NCI-H2171 (cell line): ENCODE measurements around the gene SLC6A12.

Experiments
- DNase-seq: peaks from one replicate; lab custom pipeline; 2025; lab: John Stamatoyannopoulos, UW

SLC6A12 gene

DNA sequence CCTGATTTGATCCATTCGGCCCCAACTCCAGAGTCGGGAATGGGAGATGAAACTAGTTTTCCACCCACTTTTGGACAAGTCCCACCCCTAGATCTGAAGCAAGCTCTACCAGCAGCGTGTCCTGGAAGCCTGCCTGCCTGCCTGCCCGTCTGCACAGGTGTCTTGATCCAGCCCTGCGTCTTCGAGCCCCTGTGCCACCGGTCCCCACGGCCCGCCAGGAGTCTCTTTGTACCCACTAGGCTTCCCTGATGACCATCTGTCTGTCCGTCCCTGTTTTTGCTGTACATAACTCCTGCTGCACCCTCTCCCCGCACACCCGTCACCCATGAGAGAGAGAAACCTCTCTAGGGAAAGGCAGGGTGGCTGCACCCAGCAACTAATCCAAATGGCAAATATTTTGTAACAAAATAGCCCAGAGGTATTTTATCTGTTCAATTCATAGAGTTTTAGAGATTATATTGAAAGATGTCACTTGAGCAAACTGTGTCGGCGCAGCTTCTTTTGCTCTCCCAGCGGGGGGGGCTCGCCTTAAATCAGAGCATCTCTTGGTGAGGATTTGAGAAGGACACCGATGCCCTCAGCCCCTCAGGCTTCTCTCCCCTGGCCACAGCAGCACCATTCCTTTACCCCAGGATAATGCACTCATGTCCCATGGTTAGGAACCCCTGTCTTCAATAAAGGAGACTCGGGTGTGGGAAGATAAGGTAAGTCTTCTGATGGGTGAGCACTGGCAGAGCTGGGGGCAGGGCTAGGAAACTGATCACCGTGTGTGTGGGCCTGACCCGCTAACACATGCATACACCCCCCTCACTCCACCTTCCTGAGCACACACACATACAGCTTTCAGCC is 35.8 kb downstream of the SLC6A12 start:
- no peak for DNase-seq

DNA sequence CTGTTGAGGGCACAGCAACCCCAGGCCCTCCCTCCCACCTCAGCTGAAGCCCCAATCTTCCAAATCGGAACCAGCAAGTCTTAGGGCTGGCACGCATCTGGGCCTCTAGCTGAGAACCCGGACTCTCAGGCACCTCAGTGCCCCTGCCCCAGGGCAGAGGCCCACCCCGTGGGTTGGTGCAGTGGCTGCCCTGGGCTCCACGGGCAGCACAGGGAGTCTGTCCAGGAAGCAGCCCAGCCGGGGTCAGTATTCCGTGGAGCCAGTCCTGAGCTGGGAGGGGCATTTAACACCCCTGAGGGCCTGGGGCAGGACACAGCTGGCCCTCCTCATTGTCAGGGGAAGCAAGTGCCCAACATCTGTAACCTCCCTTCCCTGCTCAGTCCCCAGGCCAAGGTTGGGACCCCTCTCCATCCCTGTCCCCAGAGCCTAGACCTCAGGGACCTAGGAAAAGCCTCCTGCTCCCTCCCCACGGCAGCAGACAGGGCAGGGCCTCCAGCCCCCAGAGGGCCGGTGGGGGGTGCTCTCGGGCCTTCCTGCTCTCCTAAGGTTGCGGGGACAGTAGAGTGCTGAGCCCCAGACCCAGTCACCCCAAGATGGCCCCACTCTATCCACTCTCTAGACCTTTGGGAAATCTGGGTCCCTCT is 36.5 kb downstream of the SLC6A12 start:
- DNase-seq = no peak

DNA sequence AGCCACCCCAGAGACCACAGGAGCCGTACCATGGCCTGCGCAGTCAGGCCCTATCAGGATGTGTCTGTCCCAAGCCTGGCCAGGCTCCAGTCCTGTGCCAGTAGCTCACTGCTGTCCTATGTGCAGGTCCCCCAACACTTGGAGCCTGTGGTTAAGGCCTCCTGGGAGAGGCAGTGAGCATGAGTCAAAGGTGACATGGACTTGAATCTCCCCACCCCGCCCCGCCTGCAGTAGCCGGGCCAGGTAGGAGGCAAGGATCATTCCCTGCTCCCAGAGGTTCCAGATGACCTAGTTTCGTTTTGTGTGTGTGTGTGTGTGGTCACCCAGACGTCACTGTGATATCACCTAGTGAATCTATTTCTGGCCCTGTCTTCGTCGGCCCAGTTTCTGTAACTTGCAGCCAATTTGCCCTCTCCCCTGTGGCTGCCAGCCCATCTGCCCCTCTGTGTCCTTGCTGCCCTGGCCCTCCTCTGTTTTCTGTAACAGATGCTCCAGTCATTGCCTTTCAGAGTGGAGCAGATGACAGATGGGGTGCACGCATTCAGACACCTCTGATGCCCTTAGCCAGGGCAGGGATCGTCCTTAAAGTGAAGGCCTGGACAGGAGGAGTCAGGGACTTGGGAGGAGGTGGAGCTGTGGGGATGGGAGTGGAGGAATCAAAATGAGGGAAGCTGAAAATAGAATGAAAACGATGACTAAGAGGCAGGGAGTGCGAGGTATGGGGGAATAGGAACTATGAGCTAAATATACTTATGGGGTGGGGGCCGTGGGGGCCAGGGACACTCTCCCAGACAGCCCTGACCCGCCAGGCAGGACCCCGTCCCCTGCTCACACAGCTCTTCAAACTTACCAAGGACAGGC is 37.4 kb downstream of the SLC6A12 start:
- peak; percentile 97 for DNase-seq

DNA sequence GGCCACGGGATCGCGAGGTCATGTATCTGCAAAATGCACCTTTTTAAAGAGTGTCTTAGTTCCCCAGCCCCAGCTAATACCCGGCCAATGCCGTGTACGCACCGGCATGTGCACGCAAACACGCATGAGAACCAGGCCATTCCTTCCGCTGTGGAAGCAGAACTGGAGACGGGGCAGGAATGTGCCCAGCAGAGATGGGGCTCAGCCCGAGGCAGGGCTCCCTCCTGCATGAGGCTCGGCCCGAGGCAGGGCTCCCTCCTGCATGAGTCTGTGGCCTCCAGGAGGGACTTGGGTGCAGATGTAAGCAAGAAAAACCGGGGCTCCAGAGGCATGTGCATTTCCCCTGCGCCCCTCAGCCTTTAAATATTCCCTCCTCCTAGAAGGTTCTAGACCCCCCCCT is 38.2 kb downstream of the SLC6A12 start:
- no peak for DNase-seq

DNA sequence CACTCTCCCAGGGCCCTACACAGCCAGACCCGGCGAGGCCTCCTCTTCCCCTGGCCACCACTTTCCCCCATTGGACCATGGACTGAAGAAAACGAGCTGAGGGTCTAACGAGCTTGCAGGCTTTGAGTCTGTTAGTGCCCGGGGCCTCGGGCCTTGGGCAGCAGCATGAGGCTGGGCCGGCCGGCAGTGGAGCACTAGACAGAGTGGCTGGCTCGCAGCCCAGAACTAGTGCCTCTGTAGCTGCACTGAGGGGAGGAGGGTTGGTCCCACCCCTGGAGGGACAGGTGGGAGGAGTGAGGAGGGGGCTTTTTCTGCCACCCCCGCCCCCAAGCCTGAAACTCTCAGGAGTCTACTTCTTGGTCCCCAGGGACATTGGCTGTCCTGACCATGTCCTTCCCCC is 38.7 kb downstream of the SLC6A12 start:
- peak; percentile 61 for DNase-seq

DNA sequence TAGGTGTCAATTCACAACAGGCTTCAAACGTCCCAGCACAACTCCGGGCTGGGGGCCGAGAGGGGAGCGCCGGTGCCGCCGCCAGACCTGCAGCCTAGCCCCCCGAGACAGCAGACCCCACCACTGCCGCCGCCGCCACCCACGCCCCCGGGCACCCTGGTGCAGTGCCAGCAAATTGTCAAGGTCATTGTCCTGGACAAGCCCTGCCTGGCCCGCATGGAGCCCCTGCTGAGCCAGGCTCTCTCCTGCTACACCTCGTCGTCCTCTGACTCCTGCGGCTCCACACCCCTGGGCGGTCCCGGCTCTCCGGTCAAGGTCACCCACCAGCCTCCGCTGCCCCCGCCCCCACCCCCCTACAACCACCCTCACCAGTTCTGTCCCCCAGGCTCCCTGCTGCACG is 39.4 kb downstream of the SLC6A12 start:
- no peak for DNase-seq

DNA sequence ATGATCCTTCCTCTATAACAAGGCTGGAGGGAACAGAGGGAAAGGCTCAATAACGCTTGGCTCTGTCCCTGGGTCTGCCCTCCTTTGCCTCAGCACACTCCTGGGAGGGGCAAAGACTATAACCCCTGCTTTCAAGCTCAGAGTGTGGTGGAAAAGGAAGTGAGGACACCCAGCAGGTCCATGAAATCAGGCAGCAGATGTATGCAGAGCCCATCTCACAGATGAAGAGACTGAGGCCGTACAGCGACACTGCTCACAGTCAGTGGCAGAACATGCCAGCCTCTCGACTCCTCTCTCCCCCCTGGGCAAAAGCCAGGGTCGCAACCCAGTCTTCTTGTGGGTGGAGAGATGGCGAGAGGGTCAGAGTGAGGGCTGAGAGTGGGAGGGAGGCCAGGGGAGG is 39.8 kb downstream of the SLC6A12 start:
- DNase-seq = no peak

DNA sequence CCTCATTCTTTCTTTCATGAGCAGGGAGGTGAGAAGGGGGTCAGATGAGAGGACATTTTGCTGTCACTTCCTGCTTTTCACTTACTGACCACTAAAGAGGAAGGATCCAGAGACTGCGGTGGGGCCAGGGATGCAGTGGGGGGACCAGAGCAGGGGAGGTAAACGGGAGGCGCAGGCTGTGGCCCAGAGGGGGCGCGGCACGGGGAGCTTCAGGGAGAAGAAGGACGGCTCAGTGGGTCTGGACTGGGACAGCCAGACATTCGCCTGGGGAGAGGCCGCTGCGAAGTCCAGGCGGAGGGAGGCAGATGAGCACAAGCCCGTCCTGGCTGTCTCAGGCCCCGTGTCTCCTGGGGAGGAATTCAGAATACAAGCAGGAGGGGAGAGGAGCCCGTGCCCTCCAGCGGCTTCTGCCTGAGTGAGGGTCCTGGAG is 41.2 kb downstream of the SLC6A12 start:
- DNase-seq = no peak

DNA sequence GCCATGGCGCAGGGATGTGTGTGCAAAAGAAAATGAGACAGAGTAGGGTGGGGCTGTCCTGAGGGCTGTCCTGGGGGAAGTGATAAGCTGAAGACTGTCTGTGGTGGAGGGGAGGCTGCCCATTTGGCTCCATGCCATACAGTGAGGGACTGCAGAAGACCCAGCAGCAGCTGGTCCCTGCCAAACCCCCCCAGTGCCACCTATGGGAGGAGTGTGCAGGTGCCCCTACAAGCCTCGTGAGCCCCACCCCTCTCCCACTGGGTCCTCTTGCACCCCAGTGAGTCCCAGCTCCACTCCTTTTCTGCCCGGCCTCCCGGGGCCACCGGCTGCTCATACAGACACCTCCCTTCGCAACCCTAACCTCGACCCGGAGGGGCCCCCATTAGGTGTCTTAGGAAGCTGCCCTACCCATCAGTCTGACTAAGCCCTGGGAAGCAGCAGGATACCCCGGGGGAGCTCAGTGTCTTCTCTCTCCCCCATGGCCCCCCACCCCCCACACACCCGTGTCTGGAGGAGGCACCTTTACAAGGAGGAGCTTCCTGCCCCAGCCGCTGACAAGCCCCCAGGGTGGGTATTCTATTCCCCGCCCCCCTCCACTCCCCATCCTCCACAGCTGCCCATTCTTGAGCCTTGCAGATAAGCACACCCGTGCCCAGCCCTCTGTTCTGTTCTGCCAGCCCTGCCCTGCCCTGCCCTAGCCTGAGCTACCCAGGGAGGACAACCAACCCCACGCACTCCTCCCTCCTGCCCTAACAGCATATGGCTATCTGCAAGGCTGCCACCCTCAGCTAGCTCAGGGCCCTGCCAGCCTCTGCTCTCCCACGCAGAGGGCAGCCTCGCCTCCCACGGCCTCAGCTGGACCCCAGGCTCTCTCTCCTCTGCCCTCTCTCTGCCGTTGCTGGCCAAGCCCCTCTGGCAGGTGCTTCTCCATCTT is 41.9 kb downstream of the SLC6A12 start:
- DNase-seq = no peak

DNA sequence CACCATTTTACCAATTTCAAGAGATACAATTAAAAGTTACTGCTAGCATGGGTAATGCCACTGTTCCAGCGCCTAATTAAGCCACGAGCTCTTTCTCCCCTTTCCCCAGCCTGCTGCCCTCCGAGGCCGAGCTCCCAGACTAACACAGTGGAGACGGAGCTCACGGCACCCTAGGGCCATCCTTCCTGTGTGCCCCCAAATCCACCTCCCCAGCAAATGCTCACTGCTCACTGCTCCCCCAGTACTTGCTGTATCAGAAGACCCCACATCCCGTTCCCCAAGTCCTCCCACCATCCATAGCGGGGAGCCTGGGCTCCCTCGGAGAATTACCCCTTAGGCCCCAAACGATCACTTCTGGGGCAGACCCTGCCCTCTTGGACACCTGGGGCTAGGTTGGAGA is 42.7 kb downstream of the SLC6A12 start:
- DNase-seq = no peak

DNA sequence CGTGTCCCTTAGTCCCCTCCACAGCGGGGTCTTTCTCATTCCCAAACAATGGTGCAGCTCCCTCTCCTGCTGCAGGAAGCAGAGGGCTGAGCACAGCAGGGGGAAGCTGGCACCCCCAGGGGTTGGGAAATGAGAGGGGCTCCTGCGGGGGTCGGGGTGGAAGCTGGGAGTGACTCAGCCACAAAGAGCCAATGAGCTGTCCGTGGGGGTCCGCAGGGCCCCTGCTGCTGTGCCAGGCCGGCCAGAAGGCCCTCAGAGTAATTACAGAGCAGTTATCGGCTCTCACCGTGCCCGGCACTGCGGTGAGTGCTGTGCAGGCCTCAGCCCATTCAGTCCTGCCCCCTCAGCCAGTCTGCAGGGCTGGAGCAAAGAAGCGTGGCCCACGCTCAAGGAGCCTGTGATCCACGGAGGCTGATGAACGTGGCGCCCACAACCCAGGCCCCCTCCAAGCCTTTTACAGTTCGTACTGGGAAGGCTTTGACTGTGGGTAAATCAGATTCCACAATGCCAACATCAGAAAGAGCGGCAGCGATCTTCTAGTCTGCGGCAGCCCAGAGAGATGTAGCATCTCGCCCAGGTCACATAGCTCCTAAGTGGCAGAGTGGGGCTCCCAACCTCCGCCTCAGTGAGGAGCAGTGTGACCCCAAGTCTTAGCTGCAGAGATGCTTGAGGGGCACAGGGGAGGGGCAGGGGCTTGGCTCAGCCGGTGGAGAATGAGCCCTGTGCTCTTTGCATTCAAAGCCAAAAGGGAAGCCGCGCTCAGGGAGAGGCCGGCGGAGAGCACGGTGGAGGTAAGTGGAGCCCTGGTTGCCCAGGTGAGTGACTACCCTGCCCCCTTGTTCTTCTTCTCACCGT is 43.4 kb downstream of the SLC6A12 start:
- no peak for DNase-seq

DNA sequence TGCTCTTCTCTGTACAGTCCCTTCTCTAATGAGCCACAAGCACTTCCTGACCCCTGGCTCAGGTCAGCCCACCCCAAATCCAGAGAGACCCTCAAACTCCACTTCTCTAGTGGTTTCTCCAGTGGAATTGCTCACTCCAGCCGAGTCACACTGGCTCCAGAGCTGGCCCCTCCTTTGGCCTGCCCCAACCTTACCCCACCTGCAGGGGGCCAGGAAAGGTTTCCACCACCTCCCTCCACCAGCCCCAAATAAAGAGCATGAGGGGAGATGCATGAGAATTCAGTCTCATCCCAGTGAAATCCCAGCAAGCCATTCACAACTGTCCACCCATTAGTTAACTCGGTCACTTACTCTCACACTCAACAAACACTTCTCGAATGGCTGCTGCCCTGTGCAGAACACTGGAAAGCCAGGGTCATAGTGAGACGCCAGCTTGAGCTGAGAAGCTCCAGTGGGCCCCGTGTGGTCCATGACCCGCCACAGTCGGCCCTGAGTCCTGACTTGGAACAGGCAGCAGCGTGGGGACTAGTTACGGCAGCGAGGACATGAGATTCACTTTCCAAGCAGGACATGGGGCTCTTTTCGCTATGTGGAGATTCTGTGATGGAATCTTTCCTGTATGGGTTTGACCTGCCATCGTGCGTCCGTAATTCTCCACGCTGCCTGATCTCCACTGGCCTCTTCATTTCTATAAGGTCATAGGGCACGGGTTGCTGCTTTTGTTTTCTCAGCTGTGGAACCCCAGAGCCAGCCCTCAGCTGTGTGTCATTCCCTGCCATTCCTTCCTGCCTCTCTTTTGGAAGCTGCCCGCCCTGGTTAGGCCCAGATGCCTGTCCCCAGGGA is 44.2 kb downstream of the SLC6A12 start:
- no peak for DNase-seq

DNA sequence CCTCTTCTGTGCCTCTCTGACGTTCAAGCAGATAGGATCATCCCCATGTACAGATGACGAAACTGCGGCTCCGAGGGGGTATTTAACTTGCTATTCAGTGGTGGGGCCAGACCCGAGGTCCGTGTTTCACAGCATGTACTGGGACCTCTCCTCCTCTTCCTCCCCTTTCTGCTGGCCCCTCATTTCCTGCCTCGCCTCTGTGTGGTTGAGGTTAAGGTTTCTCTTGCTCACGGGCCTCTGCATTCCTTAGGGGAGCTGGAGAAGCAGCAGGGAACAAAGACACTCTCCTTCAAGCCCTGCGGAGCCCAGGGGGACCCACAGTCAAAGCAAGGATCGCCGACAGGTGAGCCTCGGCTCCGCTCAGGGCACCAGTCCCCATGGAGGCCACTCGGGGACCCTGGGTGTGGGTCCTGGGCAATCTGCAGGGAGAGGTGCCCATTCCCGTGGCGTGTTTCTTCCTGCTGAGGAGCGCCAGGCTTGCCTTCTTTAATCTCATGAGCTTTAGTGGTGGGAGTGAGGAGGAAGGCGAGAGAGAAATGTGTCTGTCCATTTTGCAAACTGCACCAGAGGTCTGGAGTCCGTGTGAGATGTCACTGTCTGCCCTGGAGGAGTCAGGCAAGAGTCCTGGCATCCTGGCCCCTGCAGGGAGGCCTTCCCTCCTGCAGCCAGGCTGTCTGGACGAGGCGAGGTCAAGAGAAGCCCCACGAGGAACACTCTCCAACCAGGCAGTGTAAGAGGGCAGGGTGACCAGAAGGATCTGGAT is 45.0 kb downstream of the SLC6A12 start:
- no peak for DNase-seq

DNA sequence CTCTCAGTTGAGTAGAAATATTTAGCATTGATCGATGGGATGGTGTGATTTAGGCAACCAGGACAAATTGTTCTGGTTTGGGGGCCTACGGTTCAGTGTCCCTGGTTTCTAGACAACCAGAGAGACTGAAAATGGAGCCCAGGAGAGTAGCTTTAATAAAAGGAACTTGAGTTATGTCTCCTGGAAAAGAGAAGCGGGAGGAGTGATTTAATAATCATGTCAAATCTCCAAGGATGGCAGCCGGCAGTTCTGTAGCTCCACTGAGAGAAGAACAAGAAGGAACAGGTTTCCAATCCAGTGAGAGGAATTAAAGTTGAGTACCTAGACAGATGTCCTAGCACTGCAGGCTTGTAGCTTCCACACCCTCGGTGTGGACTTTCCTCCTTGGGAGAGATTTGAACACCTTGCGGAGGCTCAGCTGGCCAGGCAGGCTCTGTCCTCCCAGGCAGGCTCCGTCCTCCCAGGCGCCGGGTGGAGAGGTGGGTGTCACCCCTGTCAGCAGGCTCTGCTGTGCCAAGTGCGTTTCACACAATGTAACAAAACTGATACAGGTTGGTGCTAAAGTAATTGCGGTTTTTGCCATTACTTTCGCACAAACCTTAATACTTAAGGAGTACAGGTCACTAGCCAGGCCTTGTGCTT is 45.9 kb downstream of the SLC6A12 start:
- DNase-seq = no peak

DNA sequence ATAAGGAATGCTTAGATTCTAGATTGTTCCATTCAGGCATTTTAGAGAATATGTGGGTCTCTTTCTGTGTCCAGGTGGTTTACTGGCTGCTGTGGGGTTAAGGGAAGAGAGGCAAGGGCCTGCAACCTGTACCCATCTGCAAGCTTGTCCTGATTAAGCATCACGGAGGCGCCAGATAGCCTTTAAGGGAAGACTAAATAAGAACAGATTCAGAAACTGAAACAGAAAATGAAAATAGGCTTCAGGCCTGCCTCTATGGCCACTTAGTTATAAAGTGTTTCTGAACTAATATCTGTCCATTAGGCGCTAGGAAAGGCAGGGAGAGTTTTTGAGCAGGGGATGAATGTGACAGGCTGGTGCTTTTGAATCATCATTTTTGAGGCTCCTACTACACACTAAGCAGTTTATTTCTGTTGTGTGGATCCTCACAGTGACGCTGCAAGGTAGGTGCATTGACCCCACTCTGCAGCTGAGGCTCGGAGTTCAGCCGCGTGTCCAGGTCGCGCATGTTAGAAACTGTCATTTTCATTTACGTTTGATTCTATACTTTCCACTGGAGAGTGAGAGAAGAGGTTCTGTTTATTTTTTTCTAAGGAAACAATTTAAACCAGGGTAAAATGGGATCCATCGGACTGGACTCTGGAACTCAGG is 47.4 kb downstream of the SLC6A12 start:
- no peak for DNase-seq

DNA sequence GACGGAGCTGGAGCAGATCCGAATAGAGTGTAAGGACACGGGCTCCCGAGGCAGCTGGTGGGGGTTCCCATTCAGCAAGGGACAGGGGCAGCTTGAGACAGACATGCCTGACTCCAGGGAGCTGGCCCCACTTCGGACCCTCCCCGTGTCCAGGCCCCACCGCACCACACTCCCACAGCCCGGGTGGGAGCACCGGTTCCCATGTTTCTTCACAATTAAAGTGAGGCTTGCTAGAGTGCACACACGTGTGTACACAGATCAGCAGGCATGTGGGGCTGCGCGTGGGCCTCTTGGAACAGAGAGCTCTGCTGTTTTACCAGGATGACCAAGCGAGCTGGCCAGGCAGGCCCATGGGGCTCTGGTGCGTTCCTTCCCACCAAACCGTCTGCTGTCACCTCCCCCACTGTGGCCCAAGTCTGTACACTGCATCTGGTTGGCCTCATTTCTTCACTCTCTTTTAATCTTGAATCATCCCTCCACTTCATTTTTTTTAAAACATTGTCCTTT is 48.0 kb downstream of the SLC6A12 start:
- DNase-seq = no peak

DNA sequence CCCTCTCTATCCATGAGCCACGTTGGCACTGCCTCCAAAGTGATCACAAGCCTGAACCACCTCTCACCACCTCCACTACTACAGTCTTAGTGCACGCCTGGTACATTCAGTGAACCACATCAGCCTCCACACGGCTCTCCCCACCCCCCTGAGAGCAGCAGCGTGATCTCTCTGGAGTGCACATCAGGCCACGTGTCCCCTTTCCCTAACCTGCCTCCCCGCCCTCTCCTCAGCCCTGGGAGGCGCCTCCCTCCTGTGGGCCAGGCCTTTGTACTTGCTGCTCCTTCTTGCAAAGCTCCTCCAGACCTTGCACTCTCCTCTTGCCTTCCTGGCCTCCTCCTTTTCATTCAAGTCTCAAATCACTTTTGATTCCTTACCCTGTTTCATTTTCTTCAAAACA is 49.8 kb downstream of the SLC6A12 start:
- DNase-seq = peak; percentile 71
